AG09309 (cell line): Measurements from ENCODE around the gene FOXD3.

Experiments used
- DNase-seq: peaks from one replicate; pipeline ENCODE4 v3.0.0-alpha.2; 2010; ENCODE audit warnings: low read depth
- H3K4me3 ChIP-seq: 2 replicates; pipeline ENCODE4 v1.5.1; 2011; ENCODE audit warnings: mild to moderate bottlenecking, low read depth, low read length, moderate library complexity; ENCODE audit not compliant: control insufficient read depth
- CTCF ChIP-seq: IDR thresholded peaks from 2 replicates; pipeline ENCODE4 v1.5.1; 2011; ENCODE audit warnings: mild to moderate bottlenecking, low read depth, low read length, inconsistent platforms; ENCODE audit not compliant: insufficient read depth, control insufficient read depth; ENCODE audit errors: missing control alignments

Gene FOXD3

DNA sequence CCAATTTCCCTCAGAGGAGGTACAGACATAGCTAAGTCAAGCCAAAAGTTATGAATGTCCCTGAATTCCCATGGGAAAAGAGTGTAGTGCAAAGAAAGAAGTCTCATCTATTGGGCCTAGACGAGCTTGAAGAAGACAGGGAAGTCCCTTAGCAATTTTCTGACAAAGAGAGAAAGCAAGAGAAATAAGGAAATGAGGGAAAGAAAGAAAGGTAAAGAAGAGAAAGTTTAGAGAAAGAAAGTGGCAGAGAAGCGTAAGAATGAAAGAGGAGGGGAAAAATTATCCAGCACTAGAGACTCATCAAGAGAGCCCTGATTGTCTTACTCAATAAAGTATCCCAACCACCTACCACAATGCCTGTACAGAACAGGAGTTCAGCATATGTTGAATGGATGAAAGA is 40.6 kb upstream of the FOXD3 start:
- no peak overlapping the region for H3K4me3 ChIP-seq
- TF ChIP-seq CTCF = no peak
- DNase-seq = no peak

GRCh38 chr1:63289135-63289534 is 33.2 kb upstream of the FOXD3 start:
- no peak overlapping the region for H3K4me3 ChIP-seq
- TF ChIP-seq CTCF = no peak
- no peak for DNase-seq

- no peak for DNase-seq
- TF ChIP-seq CTCF = no peak
- H3K4me3 ChIP-seq = no peak overlapping the region
Observed at GRCh38 chr1:63294803-63295594, 27.4 kb upstream of the FOXD3 start.

DNA sequence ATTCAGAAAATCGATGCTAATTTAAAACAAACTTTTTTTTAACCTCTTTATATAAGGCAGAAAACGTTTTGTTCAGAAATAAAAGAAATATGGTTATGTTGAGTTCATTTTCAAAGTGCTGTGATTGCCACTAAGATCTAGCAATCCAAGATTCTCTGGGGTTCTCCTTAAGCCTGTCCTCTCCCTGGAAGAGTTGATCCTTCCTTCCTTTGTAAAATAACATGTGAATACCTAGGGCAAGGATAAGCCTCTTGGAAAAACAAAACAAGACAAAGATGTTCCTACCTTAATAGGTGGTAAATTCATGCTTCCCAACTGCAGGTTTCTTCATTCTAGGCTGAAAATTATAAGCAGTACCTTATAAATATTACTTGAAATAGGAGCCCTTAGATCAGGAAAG is 18.0 kb upstream of the FOXD3 start:
- H3K4me3 ChIP-seq = no peak overlapping the region
- no peak for TF ChIP-seq CTCF
- no peak for DNase-seq

DNA sequence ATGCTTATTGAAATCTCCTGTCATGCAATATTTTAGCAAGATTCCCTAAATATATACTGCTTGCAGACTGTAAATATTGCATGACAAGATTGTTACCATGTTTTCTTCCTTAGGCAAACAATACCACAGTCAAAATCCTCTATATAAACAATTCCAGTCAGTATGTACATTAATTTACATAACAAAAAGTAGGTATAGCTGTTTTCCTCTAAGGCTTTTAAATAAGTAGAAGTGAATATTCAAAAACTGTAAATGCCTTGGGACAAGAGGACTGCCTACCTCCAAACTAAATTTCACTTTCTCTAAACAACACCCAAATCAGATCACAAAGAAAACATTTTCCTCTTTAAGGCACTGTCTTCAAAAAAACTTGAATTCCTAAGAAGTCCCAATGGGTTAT is 17.3 kb upstream of the FOXD3 start:
- no peak overlapping the region for H3K4me3 ChIP-seq
- no peak for TF ChIP-seq CTCF
- no peak for DNase-seq

- no peak for DNase-seq
- no peak overlapping the region for H3K4me3 ChIP-seq
- no peak for TF ChIP-seq CTCF
Observed at GRCh38 chr1:63307196-63307794, 15.1 kb upstream of the FOXD3 start.
